Adrenal gland (tissue), 12 donors: Measurements from ENCODE around the gene ARHGAP23. TPM values are rescaled to one million over a fixed set of nuclear protein-coding genes. Genes with fewer than 3 reads are reported as not detected.

Experiments
- DNase-seq, 7 donors: peaks; one replicate each; pipeline ENCODE4 v3.0.0-alpha.2; 2019 to 2020
- H3K27ac ChIP-seq, 5 donors: fragments of 200-600 bp; sonication (generic) in 4 of 5; 1 replicate in 3 of 5; 2 replicates in 2 of 5; pipeline versions ENCODE4 v1.5.1 to v1.8.0; 2016 to 2020; ENCODE audit warnings: mild to moderate bottlenecking in 1 of 5
- H3K27me3 ChIP-seq: fragments of 200-600 bp; 2 replicates; pipeline ENCODE4 v1.8.0; 2021
- H3K36me3 ChIP-seq, 2 donors: fragments of 200-600 bp; replicated peaks in 1 of 2; 1 replicate in 1 of 2; 2 replicates in 1 of 2; pipeline versions ENCODE4 v1.5.1 to v1.8.0; 2018 to 2022
- H3K4me1 ChIP-seq, 2 donors: fragments of 200-600 bp; replicated peaks in 1 of 2; 1 replicate in 1 of 2; 2 replicates in 1 of 2; pipeline versions ENCODE4 v1.5.1 to v1.8.0; 2018 to 2021
- H3K4me3 ChIP-seq, 4 donors: fragments of 200-600 bp; sonication (generic) in 3 of 4; one replicate each; pipeline ENCODE4 v1.5.1; 2016 to 2018
- H3K9me3 ChIP-seq, 3 donors: fragments of 200-600 bp; sonication (generic) in 1 of 3; replicated peaks in 1 of 3; 1 replicate in 2 of 3; 2 replicates in 1 of 3; pipeline versions ENCODE4 v1.5.1 to v1.8.0; 2016 to 2021
- POLR2A ChIP-seq, 2 donors: fragments of 450-650 bp; IDR thresholded peaks; one replicate each; pipeline ENCODE4 v1.6.1; 2017; ENCODE audit warnings: antibody characterized with exemption in 2 of 2, mild to moderate bottlenecking in 2 of 2, moderate library complexity in 1 of 2
- WGBS, 4 donors: extraction: QIAGEN DNeasy Blood & Tissue Kit in 2 of 4; methylation state at CpG; one replicate each; pipeline versions ENCODE4 v1.1.5 to v1.1.7; 2013 to 2017; 5-methylcytosine and 5-hydroxymethylcytosine counted together
- intact Hi-C, 2 donors: fragments of 100-400 bp; cut with DNase I; formaldehyde crosslinking; loops; one replicate each; pipeline versions ENCODE4 v1.14.1 to v1.15.0; 2022 to 2023
- polyA plus RNA-seq, 3 donors: library from polyadenylated mRNA; stranded (reverse); fragments of 200-250 nt in 2 of 3; fragments of 350-450 nt in 1 of 3; fragmentation: Illumina TruSeq in 1 of 3; extraction: RNeasy Lipid Tissue Mini Kit (QIAGEN cat#74804) in 1 of 3; gene quantifications; one replicate each; pipeline ENCODE4 v1.2.3, GENCODE V29; 2013 to 2014
- total RNA-seq, 9 donors: library from RNA; depleted of rRNA in 4 of 9; stranded (reverse); fragments of >200 nt in 4 of 9; fragments of 120-200 nt in 1 of 9; fragmentation: NEBNext Ultra II Directional in 1 of 9; extraction: Animal tissue kit (Norgen Biotek cat#: 25700) in 1 of 9; gene quantifications; one replicate each; pipeline versions ENCODE4 v1.1.0 to v1.2.4, GENCODE V29; 2013 to 2023
- TF ChIP-seq, protein P1 (sequence below), 6 experiments: fragments of 450-650 bp in 4 of 6; fragments of 200-600 bp in 2 of 6; sonication (generic) in 1 of 6; IDR thresholded peaks; 1 replicate in 5 of 6; 2 replicates in 1 of 6; pipeline versions ENCODE4 v1.5.1 to v1.8.0; 2016 to 2021; ENCODE audit warnings: antibody characterized with exemption in 6 of 6, mild to moderate bottlenecking in 2 of 6, moderate library complexity in 1 of 6
- donor health status: healthy with polysubstance abuse.
- donor health status: Bipolar disorder and iron deficiency.
- donor health status: DM: yes; HTN: yes; CAD: no.
- donor health status: DM: no; HTN: no; CAD: no.
- donor health status: DM: no; HTN: no; CAD: no.
- donor health status: DM: yes; HTN: yes; CAD: no.

Gene ARHGAP23
- total and polyA plus RNA-seq, 12 donors = 4.4 to 71.9 (median 26.4) TPM

DNA sequence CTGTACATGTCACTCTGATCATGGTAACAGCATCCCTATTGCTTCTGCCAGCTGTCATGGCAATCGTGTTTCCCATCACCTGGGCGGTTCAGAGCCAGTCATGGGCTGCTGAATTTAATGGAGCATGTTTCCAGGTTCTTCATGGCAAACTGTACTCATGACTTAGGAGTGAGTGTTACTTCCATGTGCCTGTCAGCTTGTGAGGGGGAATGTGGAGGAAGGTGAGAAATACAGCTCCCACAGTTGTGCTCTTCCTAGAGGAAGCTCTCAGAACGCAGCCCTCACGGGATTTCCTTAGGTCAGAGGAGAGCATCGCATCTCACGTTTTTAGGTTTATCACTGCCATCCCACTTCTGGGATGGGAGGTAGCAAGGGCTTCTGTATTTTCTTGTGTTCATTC, 28.0 kb upstream of the ARHGAP23 start:
- no peak for DNase-seq

DNA sequence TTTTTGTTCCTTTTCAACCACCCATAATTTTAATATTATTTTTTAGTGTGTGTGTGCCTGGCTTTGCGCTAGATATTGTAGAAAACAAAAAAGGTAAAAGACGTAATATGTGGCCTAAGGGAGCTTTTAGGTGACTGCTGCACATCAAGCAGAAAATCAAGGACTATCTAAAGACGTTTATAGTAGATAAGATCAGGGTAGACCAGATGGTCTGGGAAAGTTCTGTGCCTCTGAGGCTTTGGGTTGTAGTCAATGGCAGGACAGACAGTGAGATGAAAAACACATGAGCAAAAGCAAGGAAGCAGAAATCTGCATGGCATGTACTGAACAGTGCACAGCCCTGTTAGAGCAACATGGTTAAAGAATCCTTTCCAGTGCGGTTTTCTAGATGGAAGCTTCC, 26.8 kb upstream of the ARHGAP23 start:
- H3K4me3 ChIP-seq = no peak overlapping the region
- intact Hi-C loops = no loop called here
- peaks cover 0 to 39% of the 10 kb centered on the region in 2 donors for H3K36me3 ChIP-seq
- H3K9me3 ChIP-seq = no peaks in the 10 kb centered on the region
- H3K27me3 ChIP-seq = no peaks in the 10 kb centered on the region
- no peak overlapping the region for H3K27ac ChIP-seq
- DNase-seq = no peak
- TF ChIP-seq, protein P1, sequence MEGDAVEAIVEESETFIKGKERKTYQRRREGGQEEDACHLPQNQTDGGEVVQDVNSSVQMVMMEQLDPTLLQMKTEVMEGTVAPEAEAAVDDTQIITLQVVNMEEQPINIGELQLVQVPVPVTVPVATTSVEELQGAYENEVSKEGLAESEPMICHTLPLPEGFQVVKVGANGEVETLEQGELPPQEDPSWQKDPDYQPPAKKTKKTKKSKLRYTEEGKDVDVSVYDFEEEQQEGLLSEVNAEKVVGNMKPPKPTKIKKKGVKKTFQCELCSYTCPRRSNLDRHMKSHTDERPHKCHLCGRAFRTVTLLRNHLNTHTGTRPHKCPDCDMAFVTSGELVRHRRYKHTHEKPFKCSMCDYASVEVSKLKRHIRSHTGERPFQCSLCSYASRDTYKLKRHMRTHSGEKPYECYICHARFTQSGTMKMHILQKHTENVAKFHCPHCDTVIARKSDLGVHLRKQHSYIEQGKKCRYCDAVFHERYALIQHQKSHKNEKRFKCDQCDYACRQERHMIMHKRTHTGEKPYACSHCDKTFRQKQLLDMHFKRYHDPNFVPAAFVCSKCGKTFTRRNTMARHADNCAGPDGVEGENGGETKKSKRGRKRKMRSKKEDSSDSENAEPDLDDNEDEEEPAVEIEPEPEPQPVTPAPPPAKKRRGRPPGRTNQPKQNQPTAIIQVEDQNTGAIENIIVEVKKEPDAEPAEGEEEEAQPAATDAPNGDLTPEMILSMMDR (IDR thresholded peaks at IDR 0.05) = no peak
- no peak for TF ChIP-seq POLR2A (IDR thresholded peaks at IDR 0.05)
- WGBS, 4 donors = 74 to 88% (median 80%) methylated on average over 4 of the region's 4 CpGs
- H3K4me1 ChIP-seq = no peaks in the 10 kb centered on the region

More for the DNA sequence above, 28.0 kb upstream of the ARHGAP23 start:
- H3K27me3 ChIP-seq = no peaks in the 10 kb centered on the region
- H3K4me3 ChIP-seq = no peak overlapping the region
- no peak for TF ChIP-seq POLR2A (IDR thresholded peaks at IDR 0.05)
- TF ChIP-seq, protein P1 (IDR thresholded peaks at IDR 0.05) = no peak
- H3K36me3 ChIP-seq = peaks cover 0 to 51% of the 10 kb centered on the region in 2 donors
- intact Hi-C loops = no loop called here
- no peaks in the 10 kb centered on the region for H3K9me3 ChIP-seq
- H3K27ac ChIP-seq = no peak overlapping the region
- 79 to 90% (median 84%) methylated on average over 6 of the region's 6 CpGs for WGBS, 4 donors
- H3K4me1 ChIP-seq = no peaks in the 10 kb centered on the region

DNA sequence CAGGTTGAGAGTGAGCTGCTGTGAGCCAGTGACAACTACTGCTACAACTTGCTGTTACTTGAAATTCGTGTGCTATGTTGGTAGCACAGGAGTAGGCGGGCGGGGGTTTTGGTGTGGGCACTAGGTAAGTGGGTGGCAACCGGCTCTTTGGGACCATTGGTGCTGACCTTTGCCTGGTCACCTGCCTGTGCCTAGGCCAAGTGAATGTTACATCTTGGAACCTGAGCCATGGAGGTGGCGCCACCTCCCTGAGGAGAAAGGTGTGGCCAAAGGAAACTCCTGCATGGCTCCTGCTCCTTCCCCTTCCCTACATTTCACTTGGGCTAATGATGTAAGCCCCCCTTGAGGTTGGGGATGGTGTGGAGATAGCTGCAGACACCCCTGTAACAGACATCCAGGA, 25.4 kb upstream of the ARHGAP23 start:
- H3K9me3 ChIP-seq = no peaks in the 10 kb centered on the region
- no peak for TF ChIP-seq POLR2A (IDR thresholded peaks at IDR 0.05)
- TF ChIP-seq, protein P1 (IDR thresholded peaks at IDR 0.05) = no peak
- no peak for DNase-seq
- intact Hi-C loops = no loop called here
- H3K27me3 ChIP-seq = no peaks in the 10 kb centered on the region
- H3K27ac ChIP-seq = no peak overlapping the region
- no peaks in the 10 kb centered on the region for H3K4me1 ChIP-seq
- no peak overlapping the region for H3K4me3 ChIP-seq
- peaks cover 0 to 29% of the 10 kb centered on the region in 2 donors for H3K36me3 ChIP-seq
- WGBS, 4 donors = 95 to 100% (median 96%) methylated on average over 1 to 5 of the region's 5 CpGs

DNA sequence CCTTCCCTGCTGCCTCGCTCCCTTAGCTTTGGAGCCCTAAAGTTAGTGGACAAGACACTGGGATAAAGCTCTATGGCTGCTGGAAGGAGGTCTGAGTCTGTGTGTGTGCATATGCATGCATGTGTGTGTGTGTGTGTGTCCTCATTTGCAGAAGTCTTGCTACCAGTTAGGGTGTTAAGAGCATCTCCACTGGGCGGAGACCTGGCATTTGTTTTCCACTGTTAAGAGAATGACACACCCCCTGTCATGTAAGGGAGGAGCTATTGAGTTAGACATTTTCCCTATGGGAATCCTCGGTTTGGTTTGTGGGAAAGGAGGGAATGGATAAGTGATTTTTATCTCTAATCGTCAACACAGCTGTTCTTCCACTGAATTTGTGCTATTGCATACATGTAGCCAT, 24.8 kb upstream of the ARHGAP23 start:
- intact Hi-C loops = no loop called here
- 67 to 77% (median 71%) methylated on average over 4 of the region's 4 CpGs for WGBS, 4 donors
- Histone ChIP-seq H3K36me3 (peaks cover 0 to 29% of the 10 kb centered on the region in 2 donors), H3K27ac (no peak overlapping the region), H3K4me3 (no peak overlapping the region), H3K4me1 (no peaks in the 10 kb centered on the region), H3K27me3 (no peaks in the 10 kb centered on the region), H3K9me3 (no peaks in the 10 kb centered on the region)
- TF ChIP-seq POLR2A (IDR thresholded peaks at IDR 0.05) = no peak
- TF ChIP-seq, protein P1 (IDR thresholded peaks at IDR 0.05) = no peak
- no peak for DNase-seq
